Spleen (tissue), 11 donors: ENCODE data around the gene CHRDL2. TPM values are rescaled to one million over a fixed set of nuclear protein-coding genes. Genes with fewer than 3 reads are reported as not detected.

Experiments
- DNase-seq: peaks from one replicate; pipeline ENCODE4 v3.0.0-alpha.2; 2020
- H3K27ac ChIP-seq, 8 donors: fragments of 200-600 bp; sonication (generic) in 7 of 8; 1 replicate in 4 of 8; 2 replicates in 4 of 8; pipeline versions ENCODE4 v1.5.0 to v1.8.0; 2016 to 2021; ENCODE audit warnings: inconsistent platforms in 4 of 8, mild to moderate bottlenecking in 4 of 8, moderate library complexity in 1 of 8
- H3K27me3 ChIP-seq, 7 donors: fragments of 200-600 bp; sonication (generic) in 6 of 7; replicated peaks in 1 of 7; 1 replicate in 4 of 7; 2 replicates in 3 of 7; pipeline versions ENCODE4 v1.5.0 to v1.8.0; 2016 to 2021; ENCODE audit warnings: inconsistent platforms in 3 of 7, mild to moderate bottlenecking in 1 of 7
- H3K36me3 ChIP-seq, 6 donors: fragments of 200-600 bp; sonication (generic) in 5 of 6; 1 replicate in 4 of 6; 2 replicates in 2 of 6; pipeline versions ENCODE4 v1.5.0 to v1.8.0; 2016 to 2021; ENCODE audit warnings: inconsistent platforms in 2 of 6
- H3K4me1 ChIP-seq, 6 donors: fragments of 200-600 bp; sonication (generic) in 5 of 6; 1 replicate in 3 of 6; 2 replicates in 3 of 6; pipeline versions ENCODE4 v1.5.0 to v1.8.0; 2016 to 2021; ENCODE audit warnings: inconsistent platforms in 3 of 6
- H3K4me3 ChIP-seq, 8 donors: fragments of 200-600 bp; sonication (generic) in 7 of 8; 1 replicate in 4 of 8; 2 replicates in 4 of 8; pipeline versions ENCODE4 v1.5.0 to v1.8.0; 2016 to 2021; ENCODE audit warnings: inconsistent platforms in 4 of 8, mild to moderate bottlenecking in 4 of 8, moderate library complexity in 2 of 8
- H3K9me3 ChIP-seq, 8 donors: fragments of 200-600 bp; sonication (generic) in 7 of 8; 1 replicate in 4 of 8; 2 replicates in 4 of 8; pipeline versions ENCODE4 v1.5.0 to v1.8.0; 2016 to 2021; ENCODE audit warnings: inconsistent platforms in 4 of 8
- POLR2A ChIP-seq, 3 donors: fragments of 450-650 bp; IDR thresholded peaks; one replicate each; pipeline ENCODE4 v1.5.1; 2017; ENCODE audit warnings: antibody characterized with exemption in 3 of 3, mild to moderate bottlenecking in 1 of 3
- POLR2AphosphoS5 ChIP-seq, 3 donors: sonication (generic); formaldehyde crosslinking; IDR thresholded peaks; one replicate each; pipeline ENCODE4 v1.5.1; 2017; ENCODE audit warnings: antibody characterized with exemption in 3 of 3
- WGBS, 5 donors: extraction: QIAGEN DNeasy Blood & Tissue Kit in 3 of 5; methylation state at CpG; one replicate each; pipeline versions ENCODE4 v1.1.5 to v1.1.7; 2013 to 2018; 5-methylcytosine and 5-hydroxymethylcytosine counted together
- intact Hi-C: fragments of 100-400 bp; cut with DNase I; formaldehyde crosslinking; loops from one replicate; pipeline ENCODE4 v1.15.0; 2023; ENCODE audit warnings: low total_unique reads
- polyA plus RNA-seq, 3 donors: library from polyadenylated mRNA; stranded (reverse); fragments of 200-250 nt; gene quantifications; one replicate each; pipeline ENCODE4 v1.2.1, GENCODE V29; 2013
- total RNA-seq, 7 donors: library from RNA; depleted of rRNA in 3 of 7; stranded (reverse); fragments of >200 nt in 3 of 7; fragmentation: NEBNext Ultra II Directional in 4 of 7; extraction: Animal tissue kit (Norgen Biotek cat#: 25700) in 4 of 7; gene quantifications; one replicate each; pipeline versions ENCODE4 v1.1.0 to v1.2.1, GENCODE V29; 2016 to 2021
- TF ChIP-seq, protein P1 (sequence below), 11 experiments: fragments of 200-600 bp in 7 of 11; fragments of 450-650 bp in 4 of 11; sonication (generic) in 4 of 11; IDR thresholded peaks in 8 of 11; conservative IDR thresholded peaks in 3 of 11; 1 replicate in 7 of 11; 2 replicates in 4 of 11; pipeline versions ENCODE4 v1.4.0 to v1.8.0; 2016 to 2021; ENCODE audit warnings: antibody characterized with exemption in 11 of 11, inconsistent platforms in 4 of 11, mild to moderate bottlenecking in 1 of 11
- donor health status: healthy with polysubstance abuse.
- donor health status: DM: no; HTN: no; CAD: no; lungs with moderate emphysema.
- donor health status: DM: no; HTN: no; CAD: no.
- donor health status: Bipolar disorder and iron deficiency.
- donor health status: healthy.
- donor health status: DM: no; HTN: no; CAD: no.
- donor health status: DM: yes; HTN: yes; CAD: no.

CHRDL2 gene
- total and polyA plus RNA-seq, 10 donors = 0.24 to 2.2 (median 1.5) TPM; not detected in 5

DNA sequence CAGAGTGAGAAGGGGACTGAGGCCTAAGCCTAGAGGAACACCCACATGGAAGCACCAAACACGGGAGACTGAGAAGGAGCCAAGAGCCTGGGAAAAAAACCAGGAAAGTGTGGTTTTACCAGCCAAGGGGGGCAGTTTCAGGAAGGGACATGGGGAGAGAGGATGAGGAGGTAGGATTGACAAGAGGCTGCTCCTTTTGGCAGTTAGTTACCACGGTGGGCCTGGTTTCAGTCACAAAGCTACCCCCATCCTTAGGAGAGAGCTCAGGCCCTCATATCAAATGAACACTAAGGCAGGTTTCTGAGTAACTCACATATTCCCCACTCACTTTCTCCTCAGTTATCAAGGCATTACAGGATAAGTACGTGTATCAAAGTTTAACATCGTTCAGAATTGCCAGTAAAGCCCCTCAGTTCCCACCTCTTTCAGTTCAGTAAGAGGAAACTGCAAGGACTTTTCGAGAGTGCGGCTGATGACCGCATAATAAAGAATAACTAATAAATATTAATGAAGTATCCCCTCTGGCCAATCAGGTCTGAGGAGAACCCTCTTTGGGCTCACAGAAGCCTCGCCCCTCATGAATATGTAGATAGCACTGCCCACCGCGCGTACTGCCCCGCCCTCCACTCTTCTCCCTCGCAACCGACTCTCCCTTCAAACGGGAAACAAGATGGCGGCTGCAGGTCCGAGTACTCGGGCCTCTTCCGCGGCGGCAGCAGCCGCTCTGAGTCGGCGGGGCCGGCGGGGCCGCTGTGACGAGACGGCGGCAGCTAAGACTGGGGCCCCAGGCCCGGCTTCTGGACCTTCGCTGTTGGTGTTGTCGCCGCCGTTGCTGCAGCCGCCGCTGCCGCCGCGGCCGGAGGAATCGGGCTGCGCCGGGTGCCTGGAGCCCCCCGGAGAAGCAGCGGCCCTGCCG, 17.2 kb upstream of the CHRDL2 start, which contains the start of gene RNF169:
Gene RNF169, plus strand, starts transcription at position 639 of the 916 bp plus-strand sequence. Its CDS starts 32 bp downstream, at position 671.
- Histone ChIP-seq H3K4me1 (peaks cover 23 to 56% (median 45%) of the 10 kb centered on the region in 6 donors), H3K27ac (peak within 1 kb of the TSS; percentile 85 to 99 (median 97)), H3K36me3 (no peaks in the 10 kb centered on the region), H3K27me3 (no peaks in the 10 kb centered on the region), H3K9me3 (no peaks in the 10 kb centered on the region), H3K4me3 (peak within 1 kb of the TSS; percentile 66 to 77 (median 72))
- DNase-seq = peak; percentile 97
- TF ChIP-seq POLR2AphosphoS5 (IDR thresholded peaks at IDR 0.05) (peak; percentile 85 to 86 (median 85)), POLR2A (IDR thresholded peaks at IDR 0.05) (peak in 1 of 3 donors; percentile 72)
- TF ChIP-seq, protein P1, sequence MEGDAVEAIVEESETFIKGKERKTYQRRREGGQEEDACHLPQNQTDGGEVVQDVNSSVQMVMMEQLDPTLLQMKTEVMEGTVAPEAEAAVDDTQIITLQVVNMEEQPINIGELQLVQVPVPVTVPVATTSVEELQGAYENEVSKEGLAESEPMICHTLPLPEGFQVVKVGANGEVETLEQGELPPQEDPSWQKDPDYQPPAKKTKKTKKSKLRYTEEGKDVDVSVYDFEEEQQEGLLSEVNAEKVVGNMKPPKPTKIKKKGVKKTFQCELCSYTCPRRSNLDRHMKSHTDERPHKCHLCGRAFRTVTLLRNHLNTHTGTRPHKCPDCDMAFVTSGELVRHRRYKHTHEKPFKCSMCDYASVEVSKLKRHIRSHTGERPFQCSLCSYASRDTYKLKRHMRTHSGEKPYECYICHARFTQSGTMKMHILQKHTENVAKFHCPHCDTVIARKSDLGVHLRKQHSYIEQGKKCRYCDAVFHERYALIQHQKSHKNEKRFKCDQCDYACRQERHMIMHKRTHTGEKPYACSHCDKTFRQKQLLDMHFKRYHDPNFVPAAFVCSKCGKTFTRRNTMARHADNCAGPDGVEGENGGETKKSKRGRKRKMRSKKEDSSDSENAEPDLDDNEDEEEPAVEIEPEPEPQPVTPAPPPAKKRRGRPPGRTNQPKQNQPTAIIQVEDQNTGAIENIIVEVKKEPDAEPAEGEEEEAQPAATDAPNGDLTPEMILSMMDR (IDR thresholded peaks at IDR 0.05 in 8 of 11, conservative IDR thresholded peaks at IDR 0.05 in 3 of 11) = peak in 1 of 11 experiments; percentile 8
- WGBS, 5 donors = 1 to 3% (median 2%) methylated on average over 26 to 47 of the region's 47 CpGs
- intact Hi-C loops = no loop called here

DNA sequence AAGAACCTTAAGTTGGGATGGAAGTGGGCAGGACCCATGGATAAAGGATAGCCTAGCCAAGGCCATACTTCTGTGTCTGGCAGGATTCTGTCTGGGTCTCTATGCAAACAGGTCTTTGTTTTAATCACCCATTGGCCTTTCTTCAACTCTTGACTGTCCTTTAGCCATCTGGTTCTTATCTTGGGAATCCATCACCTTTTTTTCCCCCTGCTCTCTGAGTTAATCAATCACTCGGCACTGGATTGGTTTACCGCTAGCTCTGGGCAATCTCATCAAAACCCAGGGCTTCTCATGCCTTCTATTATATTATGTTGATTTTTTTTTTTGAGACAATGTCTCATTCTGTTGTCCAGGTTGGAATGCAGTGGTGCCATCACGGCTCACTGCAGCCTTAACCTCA, 15.6 kb upstream of the CHRDL2 start:
- no peaks in the 10 kb centered on the region for H3K9me3 ChIP-seq
- no peak overlapping the region for H3K27ac ChIP-seq
- H3K4me1 ChIP-seq = peaks cover 20 to 40% (median 35%) of the 10 kb centered on the region in 6 donors
- H3K36me3 ChIP-seq = no peaks in the 10 kb centered on the region
- no peaks in the 10 kb centered on the region for H3K27me3 ChIP-seq
- WGBS, 5 donors = 97 to 99% (median 99%) methylated on average over 3 of the region's 3 CpGs
- H3K4me3 ChIP-seq = no peak overlapping the region
- DNase-seq = no peak
- intact Hi-C loops = no loop called here
- TF ChIP-seq POLR2A (IDR thresholded peaks at IDR 0.05) = no peak
- TF ChIP-seq, protein P1 (IDR thresholded peaks at IDR 0.05 in 8 of 11, conservative IDR thresholded peaks at IDR 0.05 in 3 of 11) = no peak
- TF ChIP-seq POLR2AphosphoS5 (IDR thresholded peaks at IDR 0.05) = no peak

DNA sequence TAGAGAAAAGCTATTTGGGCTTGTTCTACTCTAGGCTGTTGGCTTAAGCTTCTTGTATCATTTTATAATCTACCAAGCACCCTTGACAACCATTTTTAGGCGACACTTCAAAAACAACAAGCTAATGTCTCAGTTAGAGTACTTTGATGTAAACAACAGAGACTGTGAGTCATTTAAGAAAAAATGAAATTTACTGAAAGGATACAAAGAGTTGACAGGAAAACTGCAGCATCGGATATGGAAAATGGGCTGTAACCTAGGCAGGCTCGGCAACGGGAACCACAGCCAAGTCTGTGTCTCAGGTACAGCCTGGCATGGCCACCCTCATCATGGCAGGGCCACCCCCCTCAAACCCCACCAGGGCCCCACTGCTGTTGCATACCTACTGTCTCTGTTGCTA, 13.1 kb upstream of the CHRDL2 start:
- Histone ChIP-seq H3K4me1 (peaks cover 4 to 21% (median 11%) of the 10 kb centered on the region in 6 donors), H3K36me3 (no peaks in the 10 kb centered on the region), H3K9me3 (no peaks in the 10 kb centered on the region), H3K4me3 (no peak overlapping the region), H3K27me3 (no peaks in the 10 kb centered on the region), H3K27ac (no peak overlapping the region)
- TF ChIP-seq, protein P1 (IDR thresholded peaks at IDR 0.05 in 8 of 11, conservative IDR thresholded peaks at IDR 0.05 in 3 of 11) = no peak
- TF ChIP-seq POLR2AphosphoS5 (IDR thresholded peaks at IDR 0.05) = no peak
- intact Hi-C loops = no loop called here
- DNase-seq = no peak
- WGBS, 5 donors = 66 to 91% (median 69%) methylated on average over 4 of the region's 4 CpGs

DNA sequence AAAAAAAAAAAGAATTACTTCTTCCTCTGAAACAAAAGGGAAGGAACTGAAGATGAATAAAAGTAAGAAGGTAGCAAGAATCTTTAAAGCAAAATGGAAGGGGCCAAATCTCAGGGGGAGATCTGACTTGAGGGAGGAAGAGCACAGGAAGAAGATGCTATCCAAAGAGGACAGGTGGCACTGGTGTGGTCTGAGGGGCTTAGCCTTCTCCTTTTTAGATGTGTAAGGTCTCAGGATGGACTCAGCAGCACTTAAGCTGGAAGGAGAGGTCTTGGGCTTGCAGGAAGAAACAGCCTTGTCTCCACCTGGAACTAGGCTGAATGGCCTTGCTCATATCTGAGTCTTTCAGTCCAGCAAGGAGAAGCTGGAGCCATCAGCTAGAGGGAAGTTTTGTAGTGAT, 12.4 kb upstream of the CHRDL2 start:
- H3K36me3 ChIP-seq = no peaks in the 10 kb centered on the region
- no peak overlapping the region for H3K27ac ChIP-seq
- TF ChIP-seq POLR2AphosphoS5 (IDR thresholded peaks at IDR 0.05) = no peak
- TF ChIP-seq, protein P1 (IDR thresholded peaks at IDR 0.05 in 8 of 11, conservative IDR thresholded peaks at IDR 0.05 in 3 of 11) = no peak
- TF ChIP-seq POLR2A (IDR thresholded peaks at IDR 0.05) = no peak
- intact Hi-C loops = no loop called here
- DNase-seq = no peak
- no peak overlapping the region for H3K4me3 ChIP-seq
- no peaks in the 10 kb centered on the region for H3K9me3 ChIP-seq
- no peaks in the 10 kb centered on the region for H3K27me3 ChIP-seq
- H3K4me1 ChIP-seq = peaks cover 4 to 20% (median 11%) of the 10 kb centered on the region in 6 donors
